G401.6 (cell line): ENCODE measurements around the gene ZP3.
"Not testable (repeated sequence)": the region's sequence is repeated elsewhere in the genome, so short reads cannot be mapped to it uniquely, and the experiment has no call there.

ENCODE experiments used
- FAIRE-seq: peaks from 2 replicates; lab custom pipeline; 2012; peaks lifted over from hg19 to GRCh38; lab: Jason Lieb, UNC

The ZP3 gene

GRCh38 chr7:76442664-76443446 is 18.1 kb downstream of the ZP3 start:
- FAIRE-seq = not testable (repeated sequence)

GRCh38 chr7:76443846-76444245 is 19.1 kb downstream of the ZP3 start:
- FAIRE-seq = not testable (repeated sequence)

GRCh38 chr7:76445577-76446008 is 20.8 kb downstream of the ZP3 start:
- FAIRE-seq = not testable (repeated sequence)

GRCh38 chr7:76457017-76457416 is 32.3 kb downstream of the ZP3 start:
- FAIRE-seq = not testable (repeated sequence)

GRCh38 chr7:76458504-76458903 is 33.8 kb downstream of the ZP3 start:
- not testable (repeated sequence) for FAIRE-seq

GRCh38 chr7:76460767-76461166 is 36.0 kb downstream of the ZP3 start:
- FAIRE-seq = not testable (repeated sequence)

- FAIRE-seq = not testable (repeated sequence)
Measured at GRCh38 chr7:76461464-76462101, 36.8 kb downstream of the ZP3 start, which contains the start of gene DTX2. Gene DTX2 (plus strand): TSS chr7:76461709. CDS start chr7:76480510, 18,801 bp downstream.

- not testable (repeated sequence) for FAIRE-seq
Measured at GRCh38 chr7:76462271-76462882, 37.6 kb downstream of the ZP3 start.

- not testable (repeated sequence) for FAIRE-seq
Measured at GRCh38 chr7:76464959-76465358, 40.2 kb downstream of the ZP3 start.

GRCh38 chr7:76465950-76466349 is 41.2 kb downstream of the ZP3 start:
- FAIRE-seq = not testable (repeated sequence)

- FAIRE-seq = not testable (repeated sequence)
Measured at GRCh38 chr7:76467743-76468404, 43.1 kb downstream of the ZP3 start.

- FAIRE-seq = not testable (repeated sequence)
Measured at GRCh38 chr7:76471556-76472221, 46.9 kb downstream of the ZP3 start.

- not testable (repeated sequence) for FAIRE-seq
Measured at GRCh38 chr7:76473097-76473496, 48.3 kb downstream of the ZP3 start.

- not testable (repeated sequence) for FAIRE-seq
Measured at GRCh38 chr7:76476280-76476679, 51.5 kb downstream of the ZP3 start.

- FAIRE-seq = not testable (repeated sequence)
Measured at GRCh38 chr7:76476742-76477474, 52.2 kb downstream of the ZP3 start.

GRCh38 chr7:76479628-76480027 is 54.9 kb downstream of the ZP3 start:
- FAIRE-seq = not testable (repeated sequence)

GRCh38 chr7:76480403-76481253 is 55.9 kb downstream of the ZP3 start:
- not testable (repeated sequence) for FAIRE-seq

- not testable (repeated sequence) for FAIRE-seq
Measured at GRCh38 chr7:76482660-76483059, 57.9 kb downstream of the ZP3 start.

GRCh38 chr7:76483081-76483480 is 58.3 kb downstream of the ZP3 start:
- not testable (repeated sequence) for FAIRE-seq

- FAIRE-seq = not testable (repeated sequence)
Measured at GRCh38 chr7:76484456-76484855, 59.7 kb downstream of the ZP3 start.
